GM12878 (cell line): ENCODE results near the gene NDUFA12. TPM values are rescaled to one million over a fixed set of nuclear protein-coding genes. Genes with fewer than 3 reads are reported as not detected.

ENCODE experiments used
- ATAC-seq: fragments of 200-7000 bp; cut with Tn5 transposase; 3 replicates; pipeline ENCODE4 v1.9.1; 2020; ENCODE audit warnings: mild to moderate bottlenecking, moderate library complexity
- BruUV-seq: library from RNA; stranded (reverse); fragments of 400-500 nt; replicated peaks from 2 replicates; lab custom pipeline; 2021; lab: Mats Ljungman, UMichigan
- CTCF ChIA-PET: fragments of 300-600 bp; sonication (Branson Sonifier 250); formaldehyde crosslinking; extraction: SDS; loops from one replicate; lab custom pipeline; 2021; ENCODE audit warnings: inconsistent platforms; lab: Yijun Ruan, JAX
- POLR2A ChIA-PET: fragments of 350-600 bp; formaldehyde crosslinking; extraction: SDS; loops from one replicate; lab custom pipeline; 2021; ENCODE audit warnings: inconsistent platforms; lab: Charles Lee
- RAD21 ChIA-PET: fragments of 300-600 bp; sonication (Branson Sonifier 250); formaldehyde crosslinking; loops from one replicate; lab custom pipeline; 2023; ENCODE audit warnings: antibody characterized with exemption; ENCODE audit not compliant: unreplicated experiment; lab: Charles Lee
- SMC1A ChIA-PET: fragments of 300-600 bp; sonication (Branson Sonifier 250); formaldehyde crosslinking; loops from one replicate; lab custom pipeline; 2023; ENCODE audit not compliant: unreplicated experiment, uncharacterized antibody; lab: Charles Lee
- DNase-seq: peaks from one replicate; pipeline ENCODE4 v3.0.0-alpha.2; 2011; ENCODE audit warnings: low read depth, low spot score
- FAIRE-seq: peaks from 3 replicates; lab custom pipeline; 2011; peaks lifted over from hg19 to GRCh38; lab: Jason Lieb, UNC
- H2AFZ ChIP-seq: 2 replicates; pipeline ENCODE4 v1.6.0; 2011; ENCODE audit warnings: low read depth, low read length, control low read depth; ENCODE audit not compliant: control insufficient read depth
- H3K27ac ChIP-seq: 2 replicates; pipeline ENCODE4 v1.5.1; 2011; ENCODE audit warnings: control low read depth; ENCODE audit not compliant: control insufficient read depth, insufficient read depth
- H3K27me3 ChIP-seq, 2 experiments: replicated peaks in 1 of 2; 2 replicates each; pipeline versions ENCODE4 v1.6.0 to v1.6.1; 2011; ENCODE audit warnings: low read length in 1 of 2; ENCODE audit not compliant: control insufficient read depth in 2 of 2, insufficient read depth in 2 of 2
- H3K36me3 ChIP-seq, 2 experiments: 2 replicates each; pipeline ENCODE4 v1.5.1; 2011; ENCODE audit warnings: low read length in 1 of 2; ENCODE audit not compliant: control insufficient read depth in 2 of 2, insufficient read depth in 2 of 2
- H3K4me1 ChIP-seq: 2 replicates; pipeline ENCODE4 v1.6.1; 2011; ENCODE audit warnings: mild to moderate bottlenecking, low read length, moderate library complexity, mixed read lengths; ENCODE audit not compliant: control insufficient read depth, insufficient read depth
- H3K4me2 ChIP-seq: 2 replicates; pipeline ENCODE4 v1.6.0; 2011; ENCODE audit warnings: control low read depth; ENCODE audit not compliant: control insufficient read depth, insufficient read depth
- H3K4me3 ChIP-seq: fragments of 200-600 bp; sonication (generic); 2 replicates; pipeline ENCODE4 v1.5.1; 2016
- H3K79me2 ChIP-seq: 2 replicates; pipeline ENCODE4 v1.6.0; 2011; ENCODE audit warnings: low read length; ENCODE audit not compliant: control insufficient read depth, insufficient read depth
- H3K9ac ChIP-seq: 2 replicates; pipeline ENCODE4 v1.8.0; 2011; ENCODE audit warnings: low read length, control low read depth, mixed read lengths; ENCODE audit not compliant: control insufficient read depth, insufficient read depth
- H3K9me3 ChIP-seq: replicated peaks from 3 replicates; pipeline ENCODE4 v1.5.1; 2011; ENCODE audit warnings: mild to moderate bottlenecking, low read length; ENCODE audit not compliant: control insufficient read depth, insufficient read depth
- H4K20me1 ChIP-seq: 2 replicates; pipeline ENCODE4 v1.6.0; 2011; ENCODE audit not compliant: control insufficient read depth, insufficient read depth
- MTA3 ChIP-seq: IDR thresholded peaks from 2 replicates; pipeline ENCODE4 v1.6.1; 2012; ENCODE audit warnings: low read length, inconsistent platforms, borderline replicate concordance
- NFXL1 ChIP-seq: fragments of 450-650 bp; IDR thresholded peaks from 2 replicates; pipeline ENCODE4 v1.6.1; 2017; ENCODE audit warnings: antibody characterized with exemption, mild to moderate bottlenecking, borderline replicate concordance
- NFYA ChIP-seq: IDR thresholded peaks from 2 replicates; pipeline ENCODE4 v1.6.1; 2011; ENCODE audit warnings: low read depth, mild to moderate bottlenecking, low read length, improper control_type of control experiment, borderline replicate concordance
- SUPT20H ChIP-seq: IDR thresholded peaks from 2 replicates; pipeline ENCODE4 v1.6.1; 2011; ENCODE audit warnings: low read depth, mild to moderate bottlenecking, low read length, moderate library complexity, borderline replicate concordance; ENCODE audit not compliant: control insufficient read depth
- WGBS: methylation state at CpG from one replicate; pipeline ENCODE4 v1.1.6; 2016; ENCODE audit warnings: low lambda C conversion rate; ENCODE audit not compliant: insufficient replicate concordance, insufficient coverage; ENCODE audit errors: missing lambda C conversion rate; 5-methylcytosine and 5-hydroxymethylcytosine counted together
- in situ Hi-C: fragments of 300-500 bp; cut with MboI; formaldehyde crosslinking; loops from 9 replicates; pipeline ENCODE4 v1.14.3; 2018; ENCODE audit warnings: mixed read lengths
- intact Hi-C: fragments of 100-400 bp; cut with micrococcal nuclease; formaldehyde crosslinking; loops from one replicate; pipeline ENCODE4 v1.14.2; 2022; ENCODE audit not compliant: unreplicated experiment
- polyA plus RNA-seq, 11 experiments: library from polyadenylated mRNA; depleted of rRNA in 4 of 11; unstranded in 6 of 11; stranded (reverse) in 5 of 11; fragments of >200 nt; fragmentation: Nextera tagmentation in 4 of 11; fragmentation: Illumina TruSeq in 1 of 11; extraction: Ambion mirVana in 4 of 11; extraction: Trizol in 1 of 11; gene quantifications; 1 replicate in 1 of 11; 2 replicates in 10 of 11; pipeline versions ENCODE4 v1.2.1 to v1.2.3, GENCODE V29; 2011 to 2016; ENCODE audit warnings: inconsistent platforms in 2 of 11, missing spikeins in 2 of 11, low read depth in 1 of 11
- total RNA-seq, 4 experiments: library from RNA; depleted of rRNA in 3 of 4; stranded (reverse); fragments of >200 nt in 3 of 4; fragmentation: Illumina TruSeq in 1 of 4; extraction: Trizol in 1 of 4; gene quantifications; 2 replicates each; pipeline versions ENCODE4 v1.2.1 to v1.2.3, GENCODE V29; 2013 to 2021
- TF ChIP-seq, protein P1 (sequence below): fragments of 450-650 bp; IDR thresholded peaks from 2 replicates; pipeline ENCODE4 v1.6.1; 2017; ENCODE audit warnings: mild to moderate bottlenecking, moderate library complexity

NDUFA12 gene
- total and polyA plus RNA-seq, 10 of the 15 experiments (the other 5 are each of a cell fraction or from before 2014, with no cell fraction given): 141 to 1,021 (median 295) TPM

- CTCF ChIA-PET: interaction anchor here (0.7 kb wide), 1 partner anchor 226 kb away, joined by 3 read pairs; no protein-coding TSS in a partner anchor
- SMC1A ChIA-PET: no interaction called here
- in situ Hi-C loops: no loop called here
- 97% methylated on average over 3 of the region's 3 CpGs for WGBS
- POLR2A ChIA-PET: interaction anchor here (0.7 kb wide), 1 partner anchor 48 kb away, joined by 3 read pairs; no protein-coding TSS in a partner anchor
- RAD21 ChIA-PET: no interaction called here
- TF ChIP-seq, protein P1, sequence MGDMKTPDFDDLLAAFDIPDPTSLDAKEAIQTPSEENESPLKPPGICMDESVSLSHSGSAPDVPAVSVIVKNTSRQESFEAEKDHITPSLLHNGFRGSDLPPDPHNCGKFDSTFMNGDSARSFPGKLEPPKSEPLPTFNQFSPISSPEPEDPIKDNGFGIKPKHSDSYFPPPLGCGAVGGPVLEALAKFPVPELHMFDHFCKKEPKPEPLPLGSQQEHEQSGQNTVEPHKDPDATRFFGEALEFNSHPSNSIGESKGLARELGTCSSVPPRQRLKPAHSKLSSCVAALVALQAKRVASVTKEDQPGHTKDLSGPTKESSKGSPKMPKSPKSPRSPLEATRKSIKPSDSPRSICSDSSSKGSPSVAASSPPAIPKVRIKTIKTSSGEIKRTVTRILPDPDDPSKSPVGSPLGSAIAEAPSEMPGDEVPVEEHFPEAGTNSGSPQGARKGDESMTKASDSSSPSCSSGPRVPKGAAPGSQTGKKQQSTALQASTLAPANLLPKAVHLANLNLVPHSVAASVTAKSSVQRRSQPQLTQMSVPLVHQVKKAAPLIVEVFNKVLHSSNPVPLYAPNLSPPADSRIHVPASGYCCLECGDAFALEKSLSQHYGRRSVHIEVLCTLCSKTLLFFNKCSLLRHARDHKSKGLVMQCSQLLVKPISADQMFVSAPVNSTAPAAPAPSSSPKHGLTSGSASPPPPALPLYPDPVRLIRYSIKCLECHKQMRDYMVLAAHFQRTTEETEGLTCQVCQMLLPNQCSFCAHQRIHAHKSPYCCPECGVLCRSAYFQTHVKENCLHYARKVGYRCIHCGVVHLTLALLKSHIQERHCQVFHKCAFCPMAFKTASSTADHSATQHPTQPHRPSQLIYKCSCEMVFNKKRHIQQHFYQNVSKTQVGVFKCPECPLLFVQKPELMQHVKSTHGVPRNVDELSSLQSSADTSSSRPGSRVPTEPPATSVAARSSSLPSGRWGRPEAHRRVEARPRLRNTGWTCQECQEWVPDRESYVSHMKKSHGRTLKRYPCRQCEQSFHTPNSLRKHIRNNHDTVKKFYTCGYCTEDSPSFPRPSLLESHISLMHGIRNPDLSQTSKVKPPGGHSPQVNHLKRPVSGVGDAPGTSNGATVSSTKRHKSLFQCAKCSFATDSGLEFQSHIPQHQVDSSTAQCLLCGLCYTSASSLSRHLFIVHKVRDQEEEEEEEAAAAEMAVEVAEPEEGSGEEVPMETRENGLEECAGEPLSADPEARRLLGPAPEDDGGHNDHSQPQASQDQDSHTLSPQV: no peak
- TF ChIP-seq NFXL1: no peak
- no peak for TF ChIP-seq MTA3
- TF ChIP-seq NFYA: no peak
- no peak for TF ChIP-seq SUPT20H
- TF ChIP-seq, all 136 proteins: peak for 0
- no peak overlapping the region for H3K9ac ChIP-seq
- no peak overlapping the region for H3K4me3 ChIP-seq
- no TSS peak for BruUV-seq
- H3K4me1 ChIP-seq: no peaks in the 10 kb centered on the region
- no peaks in the 10 kb centered on the region for H3K79me2 ChIP-seq
- no peaks in the 10 kb centered on the region for H3K9me3 ChIP-seq
- H3K27me3 ChIP-seq: no peaks in the 10 kb centered on the region
- H3K27ac ChIP-seq: no peak overlapping the region
- DNase-seq (no peak), FAIRE-seq (no peak), ATAC-seq (no peak)
- intact Hi-C loops: no loop called here
- no peak overlapping the region for H3K4me2 ChIP-seq
- H2AFZ ChIP-seq: no peak overlapping the region
- no peaks in the 10 kb centered on the region for H3K36me3 ChIP-seq
- no peaks in the 10 kb centered on the region for H4K20me1 ChIP-seq
Measured at GRCh38 chr12:94942663-94943062, 60.8 kb downstream of the NDUFA12 start.
